ENCODE data around the gene NME1.

DNA sequence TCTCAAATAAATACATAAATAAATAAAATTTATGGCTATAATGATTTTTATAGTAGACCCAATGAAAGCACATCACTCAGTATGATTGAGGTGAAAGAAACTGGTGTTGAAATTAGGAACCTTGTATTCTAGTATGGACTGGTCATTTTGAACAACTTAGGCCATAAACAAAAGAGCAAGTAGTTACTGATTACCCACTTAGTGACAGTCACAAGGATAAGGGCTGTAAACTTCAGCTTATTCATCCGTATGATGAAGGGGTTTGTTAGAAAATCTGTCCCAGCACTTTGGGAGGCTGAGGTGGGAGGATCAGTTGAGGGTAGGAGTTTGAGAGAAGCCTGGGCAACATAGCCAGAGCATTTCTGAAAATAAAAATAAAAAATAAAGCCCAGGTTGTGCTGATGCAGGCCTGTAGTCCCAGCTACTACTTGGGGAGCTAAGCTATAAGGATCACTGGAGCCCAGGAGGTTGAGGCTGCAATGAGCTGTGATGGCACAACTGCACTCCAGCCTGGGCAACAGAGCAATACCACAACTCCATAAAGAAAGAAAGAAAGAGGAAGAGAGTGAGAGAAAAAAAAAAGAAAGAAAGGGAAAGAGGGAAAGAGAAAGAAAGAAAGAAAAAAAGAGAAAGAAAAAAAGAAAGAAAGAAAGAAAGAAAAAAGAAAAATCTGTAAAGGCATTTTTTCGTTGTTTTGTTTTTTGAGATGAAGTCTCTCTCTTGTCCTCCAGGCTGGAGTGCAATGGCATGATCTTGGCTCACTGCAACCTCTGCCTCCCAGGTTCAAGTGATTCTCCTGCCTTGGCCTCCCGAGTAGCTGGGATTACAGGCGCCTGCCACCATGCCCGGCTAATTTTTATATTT, 28.5 kb upstream of the NME1 start:
- TF ChIP-seq POLR2AphosphoS5 (IDR thresholded peaks at IDR 0.05; ENCODE audit: low read depth, low read length): no peak
- no peak for TF ChIP-seq POLR2A (IDR thresholded peaks at IDR 0.05; ENCODE audit: low read depth, low read length)
- no peak for TF ChIP-seq TAF1 (IDR thresholded peaks at IDR 0.05; ENCODE audit: borderline replicate concordance, low read depth, low read length)

Measured in GM12892 (cell line).